ENCODE results near the gene DGLUCY. TPM values are rescaled to one million over a fixed set of nuclear protein-coding genes. Genes with fewer than 3 reads are reported as not detected.

Gene DGLUCY
- total and polyA plus RNA-seq, 7 donors: 20.4 to 135 (median 77.5) TPM

GRCh38 chr14:91238085-91238484 lies 124.2 kb downstream of the DGLUCY start:
- intact Hi-C loops (cut with DNase I): no loop called here
- 75 to 77% (median 76%) methylated on average over 4 of the region's 4 CpGs for WGBS, 3 donors
- ATAC-seq: no peak

GRCh38 chr14:91238661-91239060 lies 124.8 kb downstream of the DGLUCY start:
- Histone ChIP-seq H3K9me3 (no peaks in the 10 kb centered on the region), H3K27me3 (ENCODE audit: insufficient read depth in 3 of 3, low read length in 2 of 3) (no peaks in the 10 kb centered on the region), H3K36me3 (ENCODE audit: insufficient read depth in 1 of 2, low read depth in 1 of 2) (no peaks in the 10 kb centered on the region), H3K27ac (no peak overlapping the region), H3K4me3 (no peak overlapping the region), H3K4me1 (no peaks in the 10 kb centered on the region)
- no peak for TF ChIP-seq CTCF (IDR thresholded peaks at IDR 0.05)
- ATAC-seq (no peak), DNase-seq (no peak)
- intact Hi-C loops (cut with DNase I): no loop called here
- 69 to 76% (median 71%) methylated on average over 8 of the region's 8 CpGs for WGBS, 3 donors

More at GRCh38 chr14:91238085-91238484, 124.2 kb downstream of the DGLUCY start:
- no peak for TF ChIP-seq CTCF (IDR thresholded peaks at IDR 0.05)
- Histone ChIP-seq H3K36me3 (ENCODE audit: insufficient read depth in 1 of 2, low read depth in 1 of 2) (no peaks in the 10 kb centered on the region), H3K27ac (no peak overlapping the region), H3K4me3 (no peak overlapping the region), H3K4me1 (no peaks in the 10 kb centered on the region), H3K9me3 (no peaks in the 10 kb centered on the region), H3K27me3 (ENCODE audit: insufficient read depth in 3 of 3, low read length in 2 of 3) (no peaks in the 10 kb centered on the region)
- no peak for DNase-seq

- no peak for TF ChIP-seq CTCF (IDR thresholded peaks at IDR 0.05)
- WGBS, 3 donors: 68 to 79% (median 70%) methylated on average over 7 of the region's 7 CpGs
- Histone ChIP-seq H3K36me3 (ENCODE audit: insufficient read depth in 1 of 2, low read depth in 1 of 2) (no peaks in the 10 kb centered on the region), H3K4me1 (no peaks in the 10 kb centered on the region), H3K4me3 (no peak overlapping the region), H3K27me3 (ENCODE audit: insufficient read depth in 3 of 3, low read length in 2 of 3) (no peaks in the 10 kb centered on the region), H3K9me3 (no peaks in the 10 kb centered on the region), H3K27ac (no peak overlapping the region)
- no peak for ATAC-seq
- intact Hi-C loops (cut with DNase I): no loop called here
- no peak for DNase-seq
Measured at GRCh38 chr14:91241863-91242262, 128.0 kb downstream of the DGLUCY start.

- WGBS, 3 donors: 84 to 91% (median 85%) methylated on average over 4 of the region's 4 CpGs
- no peak for TF ChIP-seq CTCF (IDR thresholded peaks at IDR 0.05)
- H3K36me3 ChIP-seq (ENCODE audit: insufficient read depth in 1 of 2, low read depth in 1 of 2): no peaks in the 10 kb centered on the region
- intact Hi-C loops (cut with DNase I): no loop called here
- H3K27me3 ChIP-seq (ENCODE audit: insufficient read depth in 3 of 3, low read length in 2 of 3): no peaks in the 10 kb centered on the region
- H3K9me3 ChIP-seq: no peaks in the 10 kb centered on the region
- H3K4me3 ChIP-seq: no peak overlapping the region
- ATAC-seq (no peak), DNase-seq (no peak)
- H3K4me1 ChIP-seq: no peaks in the 10 kb centered on the region
- no peak overlapping the region for H3K27ac ChIP-seq
Measured at GRCh38 chr14:91242635-91243034, 128.8 kb downstream of the DGLUCY start.

- Histone ChIP-seq H3K4me1 (no peaks in the 10 kb centered on the region), H3K36me3 (ENCODE audit: insufficient read depth in 1 of 2, low read depth in 1 of 2) (no peaks in the 10 kb centered on the region), H3K4me3 (no peak overlapping the region), H3K27ac (no peak overlapping the region), H3K27me3 (ENCODE audit: insufficient read depth in 3 of 3, low read length in 2 of 3) (no peaks in the 10 kb centered on the region), H3K9me3 (no peaks in the 10 kb centered on the region)
- intact Hi-C loops (cut with DNase I): no loop called here
- TF ChIP-seq CTCF (IDR thresholded peaks at IDR 0.05): no peak
- no peak for DNase-seq
- ATAC-seq: no peak
- 86 to 91% (median 87%) methylated on average over 6 of the region's 6 CpGs for WGBS, 3 donors
Measured at GRCh38 chr14:91243074-91243471, 129.2 kb downstream of the DGLUCY start.
